Measurements from ENCODE around the gene HS2ST1.

HS2ST1 gene

DNA sequence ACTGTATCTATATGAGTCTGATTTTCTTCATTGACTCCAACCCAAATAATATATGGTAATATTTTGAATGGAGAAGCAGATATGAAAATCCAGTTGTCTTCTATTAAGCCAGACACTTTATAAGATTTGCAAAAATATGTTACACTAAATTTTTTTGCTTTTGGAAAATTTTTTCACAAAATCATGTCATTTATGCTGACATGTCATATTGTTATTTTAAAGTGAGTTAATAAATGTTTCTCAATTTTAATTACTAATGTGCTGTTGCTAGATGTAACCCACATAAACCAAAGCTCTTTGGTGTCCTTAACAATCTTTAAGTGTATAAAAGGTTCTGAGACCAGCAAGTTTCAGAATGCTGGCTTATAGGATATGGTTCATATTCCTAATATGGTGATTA lies 142.5 kb downstream of the HS2ST1 start:
- H3K36me3 ChIP-seq (ENCODE audit: insufficient read depth, low read length): no peaks in the 10 kb centered on the region; the same call in 1 of the 2 replicates
- peak overlapping the region; percentile 39 for H3K9ac ChIP-seq (ENCODE audit: low read length)
- H3K4me3 ChIP-seq (ENCODE audit: low read depth, low read length, poor library complexity, severe bottlenecking): peak overlapping the region; percentile 45
- no peaks in the 10 kb centered on the region for H3K9me2 ChIP-seq (ENCODE audit: low read depth, low read length)
- H2AFZ ChIP-seq (ENCODE audit: low read length): no peak overlapping the region
- peaks cover 55% of the 10 kb centered on the region for H3K79me2 ChIP-seq (ENCODE audit: insufficient read depth, low read length)
- H3F3A ChIP-seq (ENCODE audit: insufficient read depth, low read length): peaks cover 3% of the 10 kb centered on the region; the same call in 1 of the 2 replicates
- TF ChIP-seq, protein P1, sequence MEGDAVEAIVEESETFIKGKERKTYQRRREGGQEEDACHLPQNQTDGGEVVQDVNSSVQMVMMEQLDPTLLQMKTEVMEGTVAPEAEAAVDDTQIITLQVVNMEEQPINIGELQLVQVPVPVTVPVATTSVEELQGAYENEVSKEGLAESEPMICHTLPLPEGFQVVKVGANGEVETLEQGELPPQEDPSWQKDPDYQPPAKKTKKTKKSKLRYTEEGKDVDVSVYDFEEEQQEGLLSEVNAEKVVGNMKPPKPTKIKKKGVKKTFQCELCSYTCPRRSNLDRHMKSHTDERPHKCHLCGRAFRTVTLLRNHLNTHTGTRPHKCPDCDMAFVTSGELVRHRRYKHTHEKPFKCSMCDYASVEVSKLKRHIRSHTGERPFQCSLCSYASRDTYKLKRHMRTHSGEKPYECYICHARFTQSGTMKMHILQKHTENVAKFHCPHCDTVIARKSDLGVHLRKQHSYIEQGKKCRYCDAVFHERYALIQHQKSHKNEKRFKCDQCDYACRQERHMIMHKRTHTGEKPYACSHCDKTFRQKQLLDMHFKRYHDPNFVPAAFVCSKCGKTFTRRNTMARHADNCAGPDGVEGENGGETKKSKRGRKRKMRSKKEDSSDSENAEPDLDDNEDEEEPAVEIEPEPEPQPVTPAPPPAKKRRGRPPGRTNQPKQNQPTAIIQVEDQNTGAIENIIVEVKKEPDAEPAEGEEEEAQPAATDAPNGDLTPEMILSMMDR (IDR thresholded peaks at IDR 0.05; ENCODE audit: low read length): no peak
- no peak for TF ChIP-seq EZH2 (IDR thresholded peaks at IDR 0.05; ENCODE audit: borderline replicate concordance, low read length)
- no peaks in the 10 kb centered on the region for H4K20me1 ChIP-seq (ENCODE audit: insufficient read depth, low read length)
- H3K27ac ChIP-seq (ENCODE audit: low read depth, low read length, poor library complexity, severe bottlenecking): peak overlapping the region; percentile 90
- no peaks in the 10 kb centered on the region for H3K27me3 ChIP-seq (ENCODE audit: insufficient read depth, low read length)
- peak overlapping the region; percentile 68 for H3K4me2 ChIP-seq (ENCODE audit: low read length)
- H3K9me3 ChIP-seq (ENCODE audit: low read length): peaks cover 2% of the 10 kb centered on the region; the same call in 1 of the 2 replicates
- peaks cover 78% of the 10 kb centered on the region for H3K4me1 ChIP-seq (ENCODE audit: insufficient read depth, low read length, severe bottlenecking)

DNA sequence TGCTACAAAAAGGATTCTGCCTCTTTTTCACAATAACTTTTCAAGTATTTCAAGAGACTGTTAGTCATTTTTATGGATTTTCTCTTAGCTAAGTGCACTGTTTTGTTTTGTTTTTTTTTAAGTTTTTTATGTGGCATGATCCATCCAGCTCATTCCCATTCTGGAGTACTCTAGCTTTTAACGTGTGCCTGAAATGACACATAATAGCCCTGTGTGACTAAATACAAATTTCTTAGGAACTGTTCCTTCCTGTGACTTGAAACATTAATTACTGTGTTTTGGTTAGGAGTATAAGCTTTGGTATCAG lies 143.9 kb downstream of the HS2ST1 start:
- peaks cover 3% of the 10 kb centered on the region; the same call in 1 of the 2 replicates for H3F3A ChIP-seq (ENCODE audit: insufficient read depth, low read length)
- peaks cover 15% of the 10 kb centered on the region for H3K9me3 ChIP-seq (ENCODE audit: low read length)
- H3K4me1 ChIP-seq (ENCODE audit: insufficient read depth, low read length, severe bottlenecking): peaks cover 65% of the 10 kb centered on the region
- H3K9ac ChIP-seq (ENCODE audit: low read length): peak overlapping the region; percentile 36
- no peak overlapping the region for H3K4me3 ChIP-seq (ENCODE audit: low read depth, low read length, poor library complexity, severe bottlenecking)
- H2AFZ ChIP-seq (ENCODE audit: low read length): no peak overlapping the region
- peaks cover 12% of the 10 kb centered on the region; the same call in 1 of the 2 replicates for H3K36me3 ChIP-seq (ENCODE audit: insufficient read depth, low read length)
- H3K9me2 ChIP-seq (ENCODE audit: low read depth, low read length): no peaks in the 10 kb centered on the region
- peak overlapping the region; percentile 68 for H3K4me2 ChIP-seq (ENCODE audit: low read length)
- H3K27ac ChIP-seq (ENCODE audit: low read depth, low read length, poor library complexity, severe bottlenecking): peak overlapping the region; percentile 90
- H3K27me3 ChIP-seq (ENCODE audit: insufficient read depth, low read length): no peaks in the 10 kb centered on the region
- no peaks in the 10 kb centered on the region for H4K20me1 ChIP-seq (ENCODE audit: insufficient read depth, low read length)
- peaks cover 59% of the 10 kb centered on the region for H3K79me2 ChIP-seq (ENCODE audit: insufficient read depth, low read length)
- no peak for TF ChIP-seq EZH2 (IDR thresholded peaks at IDR 0.05; ENCODE audit: borderline replicate concordance, low read length)
- TF ChIP-seq, protein P1 (IDR thresholded peaks at IDR 0.05; ENCODE audit: low read length): no peak

DNA sequence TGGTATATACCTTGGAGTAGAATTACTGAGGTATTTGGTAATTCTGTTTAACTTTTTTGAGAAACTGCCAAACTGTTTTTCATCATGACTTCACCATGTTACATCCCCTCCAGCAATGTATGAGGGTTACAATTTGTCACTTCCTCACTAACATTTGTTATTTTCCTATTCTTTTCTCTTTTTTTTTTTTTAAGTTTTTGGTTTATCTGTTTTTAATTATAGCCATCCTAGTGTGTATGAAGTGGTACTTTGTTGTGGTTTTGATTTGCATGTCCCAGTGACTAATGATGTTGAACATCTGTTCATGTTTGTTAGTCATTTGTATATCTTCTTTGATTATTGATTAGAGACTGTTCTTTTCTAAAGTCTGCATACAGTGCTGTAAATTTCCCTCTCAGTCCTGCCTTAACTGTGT lies 147.3 kb downstream of the HS2ST1 start:
- H3K4me3 ChIP-seq (ENCODE audit: low read depth, low read length, poor library complexity, severe bottlenecking): no peak overlapping the region
- TF ChIP-seq EZH2 (IDR thresholded peaks at IDR 0.05; ENCODE audit: borderline replicate concordance, low read length): no peak
- TF ChIP-seq, protein P1 (IDR thresholded peaks at IDR 0.05; ENCODE audit: low read length): no peak
- no peak overlapping the region for H3K4me2 ChIP-seq (ENCODE audit: low read length)
- no peaks in the 10 kb centered on the region for H3K27me3 ChIP-seq (ENCODE audit: insufficient read depth, low read length)
- H3K9me3 ChIP-seq (ENCODE audit: low read length): peaks cover 15% of the 10 kb centered on the region
- no peak overlapping the region for H2AFZ ChIP-seq (ENCODE audit: low read length)
- peaks cover 74% of the 10 kb centered on the region for H3K79me2 ChIP-seq (ENCODE audit: insufficient read depth, low read length)
- no peaks in the 10 kb centered on the region for H4K20me1 ChIP-seq (ENCODE audit: insufficient read depth, low read length)
- no peak overlapping the region for H3K27ac ChIP-seq (ENCODE audit: low read depth, low read length, poor library complexity, severe bottlenecking)
- peaks cover 3% of the 10 kb centered on the region; the same call in 1 of the 2 replicates for H3F3A ChIP-seq (ENCODE audit: insufficient read depth, low read length)
- peaks cover 12% of the 10 kb centered on the region for H3K36me3 ChIP-seq (ENCODE audit: insufficient read depth, low read length)
- peaks cover 40% of the 10 kb centered on the region for H3K4me1 ChIP-seq (ENCODE audit: insufficient read depth, low read length, severe bottlenecking)
- H3K9ac ChIP-seq (ENCODE audit: low read length): no peak overlapping the region
- no peaks in the 10 kb centered on the region for H3K9me2 ChIP-seq (ENCODE audit: low read depth, low read length)

All from OCI-LY1 (cell line).